B cell (primary cell): ENCODE measurements around the gene PLEKHO2.

Experiments
- EZH2 ChIP-seq: IDR thresholded peaks from 2 replicates; pipeline ENCODE4 v1.6.1; 2012; ENCODE audit warnings: borderline replicate concordance, low read depth, mild to moderate bottlenecking, moderate library complexity, low read length; ENCODE audit not compliant: insufficient read depth, poor library complexity, severe bottlenecking
- TF ChIP-seq, protein P1 (sequence below): fragments of 200-600 bp; IDR thresholded peaks from one replicate; pipeline ENCODE4 v1.8.0; 2022; ENCODE audit warnings: antibody characterized with exemption, mild to moderate bottlenecking

DNA sequence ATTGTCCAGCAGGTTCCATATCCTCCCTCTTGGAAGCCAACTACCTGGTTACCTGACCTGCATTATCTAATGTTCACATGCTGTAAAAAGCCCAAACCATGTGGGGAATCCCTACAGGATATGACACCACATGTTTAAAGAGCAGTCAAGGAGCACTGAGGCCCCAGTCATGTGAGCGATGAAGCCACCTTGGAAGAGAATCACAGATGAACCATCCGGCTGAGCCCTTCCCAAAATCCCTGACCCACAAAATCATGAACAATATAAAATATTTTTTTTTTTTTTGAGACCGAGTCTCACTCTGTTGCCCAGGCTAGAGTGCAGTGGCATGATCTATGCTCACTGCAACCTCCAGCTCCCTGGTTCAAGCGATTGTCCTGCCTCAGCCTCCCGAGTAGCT, 59.4 kb downstream of the PLEKHO2 start:
- TF ChIP-seq, protein P1, sequence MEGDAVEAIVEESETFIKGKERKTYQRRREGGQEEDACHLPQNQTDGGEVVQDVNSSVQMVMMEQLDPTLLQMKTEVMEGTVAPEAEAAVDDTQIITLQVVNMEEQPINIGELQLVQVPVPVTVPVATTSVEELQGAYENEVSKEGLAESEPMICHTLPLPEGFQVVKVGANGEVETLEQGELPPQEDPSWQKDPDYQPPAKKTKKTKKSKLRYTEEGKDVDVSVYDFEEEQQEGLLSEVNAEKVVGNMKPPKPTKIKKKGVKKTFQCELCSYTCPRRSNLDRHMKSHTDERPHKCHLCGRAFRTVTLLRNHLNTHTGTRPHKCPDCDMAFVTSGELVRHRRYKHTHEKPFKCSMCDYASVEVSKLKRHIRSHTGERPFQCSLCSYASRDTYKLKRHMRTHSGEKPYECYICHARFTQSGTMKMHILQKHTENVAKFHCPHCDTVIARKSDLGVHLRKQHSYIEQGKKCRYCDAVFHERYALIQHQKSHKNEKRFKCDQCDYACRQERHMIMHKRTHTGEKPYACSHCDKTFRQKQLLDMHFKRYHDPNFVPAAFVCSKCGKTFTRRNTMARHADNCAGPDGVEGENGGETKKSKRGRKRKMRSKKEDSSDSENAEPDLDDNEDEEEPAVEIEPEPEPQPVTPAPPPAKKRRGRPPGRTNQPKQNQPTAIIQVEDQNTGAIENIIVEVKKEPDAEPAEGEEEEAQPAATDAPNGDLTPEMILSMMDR, result no peak
- no peak for TF ChIP-seq EZH2
